Skeletal muscle satellite cell (primary cell): ENCODE measurements around the gene RNF125.
A peak's percentile ranks its signal among the peaks of the same experiment; 100 is the strongest.

Experiments used
- H3K27me3 ChIP-seq: 2 replicates; pipeline ENCODE4 v1.7.0; 2013; ENCODE audit warnings: low read length; ENCODE audit not compliant: control insufficient read depth, insufficient read depth
- H3K36me3 ChIP-seq: 2 replicates; pipeline ENCODE4 v1.7.0; 2013; ENCODE audit warnings: mild to moderate bottlenecking, control low read depth, low read length; ENCODE audit not compliant: insufficient read depth
- H3K4me1 ChIP-seq: 2 replicates; pipeline ENCODE4 v1.7.0; 2013; ENCODE audit warnings: low read length; ENCODE audit not compliant: control insufficient read depth, insufficient read depth
- H3K4me2 ChIP-seq: 2 replicates; pipeline ENCODE4 v1.7.0; 2013; ENCODE audit warnings: mild to moderate bottlenecking, low read length
- H3K4me3 ChIP-seq: 2 replicates; pipeline ENCODE4 v1.7.0; 2013; ENCODE audit warnings: low read length
- H3K9ac ChIP-seq: 2 replicates; pipeline ENCODE4 v1.7.0; 2013; ENCODE audit warnings: mild to moderate bottlenecking, low read depth, low read length, moderate library complexity
- H3K9me3 ChIP-seq: replicated peaks from 2 replicates; pipeline ENCODE4 v1.7.0; 2013; ENCODE audit warnings: mild to moderate bottlenecking, control low read depth, low read length

Gene RNF125

DNA sequence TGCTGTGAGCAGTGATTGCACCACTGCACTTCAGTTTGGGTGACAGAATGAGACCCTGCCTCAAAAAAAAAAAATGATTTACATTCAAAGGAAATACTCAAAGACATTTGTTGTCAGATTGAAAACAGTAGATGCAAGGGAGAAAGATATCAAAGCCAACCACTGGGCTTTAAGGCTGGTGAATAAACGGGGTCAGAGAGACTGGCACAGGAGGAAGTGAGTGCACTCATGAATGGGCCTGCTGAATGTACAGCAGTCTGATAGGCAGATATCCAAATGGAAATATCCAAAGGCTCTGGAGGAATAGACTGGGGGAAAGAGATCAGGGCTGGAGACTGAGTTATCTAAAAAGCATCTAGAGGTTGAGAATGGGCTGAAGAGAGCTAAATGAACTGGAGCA lies 10.9 kb downstream of the RNF125 start:
- Histone ChIP-seq H3K4me3 (no peak overlapping the region), H3K36me3 (no peaks in the 10 kb centered on the region), H3K9me3 (no peaks in the 10 kb centered on the region), H3K4me2 (no peak overlapping the region), H3K9ac (no peak overlapping the region), H3K27me3 (no peaks in the 10 kb centered on the region), H3K4me1 (no peaks in the 10 kb centered on the region)

DNA sequence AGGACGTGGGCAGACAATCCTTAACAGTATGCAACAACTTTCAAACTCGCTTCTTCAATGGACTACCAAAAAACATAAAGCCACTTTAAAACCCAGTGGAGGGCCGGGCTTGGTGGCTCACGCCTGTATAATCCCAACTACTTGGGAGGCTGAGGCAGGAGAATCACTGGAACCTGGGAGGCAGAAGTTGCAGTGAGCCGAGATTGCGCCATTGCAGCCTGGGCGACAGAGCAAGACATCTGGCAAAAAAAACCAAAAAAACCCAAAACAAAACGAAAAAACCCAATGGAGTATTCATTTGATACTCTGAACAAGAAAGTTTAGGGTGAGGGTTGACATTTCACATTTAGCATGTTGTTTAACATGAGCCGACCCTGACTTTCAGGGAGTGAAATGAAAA lies 14.0 kb downstream of the RNF125 start:
- Histone ChIP-seq H3K4me2 (no peak overlapping the region), H3K36me3 (no peaks in the 10 kb centered on the region), H3K4me1 (no peaks in the 10 kb centered on the region), H3K27me3 (no peaks in the 10 kb centered on the region), H3K4me3 (no peak overlapping the region), H3K9ac (no peak overlapping the region), H3K9me3 (no peaks in the 10 kb centered on the region)

DNA sequence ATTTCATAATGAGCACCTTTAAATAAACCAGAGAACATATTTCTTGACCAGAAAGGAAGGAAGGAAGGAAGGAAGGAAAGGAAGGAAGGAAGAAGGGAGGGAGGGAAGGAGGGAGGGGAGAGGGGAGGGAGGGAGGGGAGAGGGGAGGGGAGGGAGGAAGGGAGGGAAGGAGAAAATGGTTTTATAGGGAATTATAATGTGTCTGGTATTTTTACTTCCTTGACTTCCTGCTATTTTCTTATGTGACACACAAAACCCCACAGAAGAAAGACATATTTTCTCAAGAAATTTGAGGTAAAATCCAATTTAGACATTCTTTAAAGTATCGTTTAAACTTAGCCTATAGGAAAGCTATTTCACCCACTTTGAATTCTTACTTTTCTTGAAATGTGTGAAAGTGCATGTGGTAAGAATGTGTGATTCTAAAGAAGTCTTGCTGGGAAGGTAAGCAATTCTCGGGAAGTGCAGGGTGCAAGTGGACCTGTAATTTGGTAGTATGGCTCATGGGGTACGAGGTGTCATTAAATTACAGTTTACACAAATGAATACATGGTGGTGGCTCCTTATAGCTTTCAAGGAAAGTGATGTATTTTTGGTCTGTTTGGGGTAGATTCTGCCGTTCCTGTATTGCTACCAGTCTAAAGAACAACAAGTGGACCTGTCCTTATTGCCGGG lies 18.0 kb downstream of the RNF125 start:
- no peaks in the 10 kb centered on the region for H3K36me3 ChIP-seq
- no peaks in the 10 kb centered on the region for H3K27me3 ChIP-seq
- H3K4me1 ChIP-seq, result no peaks in the 10 kb centered on the region
- H3K4me3 ChIP-seq, result no peak overlapping the region
- no peak overlapping the region for H3K4me2 ChIP-seq
- no peaks in the 10 kb centered on the region for H3K9me3 ChIP-seq
- H3K9ac ChIP-seq, result no peak overlapping the region

- Histone ChIP-seq H3K9ac (no peak overlapping the region), H3K4me1 (no peaks in the 10 kb centered on the region), H3K27me3 (no peaks in the 10 kb centered on the region), H3K4me2 (no peak overlapping the region), H3K9me3 (no peaks in the 10 kb centered on the region), H3K36me3 (no peaks in the 10 kb centered on the region), H3K4me3 (no peak overlapping the region)
These were observed 19.0 kb downstream of the RNF125 start for GRCh38 chr18:32037616-32038015.

DNA sequence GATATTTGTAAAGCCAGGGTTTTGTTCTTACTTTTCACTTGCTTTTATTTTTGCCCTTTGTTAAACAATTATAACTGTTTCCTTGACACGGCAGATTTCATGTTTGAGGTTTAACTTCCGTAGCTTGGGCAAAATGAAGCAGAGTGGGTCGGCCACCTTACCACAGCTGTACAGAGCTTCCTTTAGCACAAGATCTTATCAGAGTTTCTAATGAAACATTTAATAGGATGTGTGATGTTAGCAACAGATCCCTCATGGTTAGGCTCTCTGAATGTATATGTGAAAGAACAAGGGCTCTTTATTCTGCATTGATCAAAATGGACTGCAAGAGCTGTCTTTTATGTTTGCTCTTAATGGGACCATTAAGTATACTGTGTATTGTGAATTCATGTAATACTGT lies 22.3 kb downstream of the RNF125 start:
- H3K27me3 ChIP-seq, result no peaks in the 10 kb centered on the region
- no peak overlapping the region for H3K9ac ChIP-seq
- H3K4me3 ChIP-seq, result no peak overlapping the region
- H3K4me2 ChIP-seq, result no peak overlapping the region
- H3K9me3 ChIP-seq, result no peaks in the 10 kb centered on the region
- H3K36me3 ChIP-seq, result no peaks in the 10 kb centered on the region
- no peaks in the 10 kb centered on the region for H3K4me1 ChIP-seq

DNA sequence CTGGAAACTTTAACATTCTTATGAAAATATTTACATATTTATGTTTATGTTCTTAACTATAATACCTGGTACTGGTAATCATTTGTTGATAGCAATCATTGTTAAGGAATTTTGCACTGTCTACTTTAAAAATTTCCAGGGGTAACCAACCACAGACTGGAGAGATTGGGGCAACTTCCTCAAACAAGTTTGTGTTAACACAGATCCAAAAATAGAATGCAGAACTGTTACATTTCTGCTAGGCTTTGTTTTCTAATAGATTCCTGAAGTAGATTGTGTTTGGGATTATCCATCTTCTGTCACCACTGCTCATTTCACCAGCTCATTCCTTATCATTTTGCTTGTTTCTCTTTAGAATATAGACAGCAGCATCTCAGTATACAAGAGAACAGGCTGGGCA lies 23.7 kb downstream of the RNF125 start:
- no peak overlapping the region for H3K4me2 ChIP-seq
- H3K4me3 ChIP-seq, result no peak overlapping the region
- H3K27me3 ChIP-seq, result no peaks in the 10 kb centered on the region
- no peaks in the 10 kb centered on the region for H3K36me3 ChIP-seq
- no peaks in the 10 kb centered on the region for H3K4me1 ChIP-seq
- H3K9me3 ChIP-seq, result no peaks in the 10 kb centered on the region
- no peak overlapping the region for H3K9ac ChIP-seq

DNA sequence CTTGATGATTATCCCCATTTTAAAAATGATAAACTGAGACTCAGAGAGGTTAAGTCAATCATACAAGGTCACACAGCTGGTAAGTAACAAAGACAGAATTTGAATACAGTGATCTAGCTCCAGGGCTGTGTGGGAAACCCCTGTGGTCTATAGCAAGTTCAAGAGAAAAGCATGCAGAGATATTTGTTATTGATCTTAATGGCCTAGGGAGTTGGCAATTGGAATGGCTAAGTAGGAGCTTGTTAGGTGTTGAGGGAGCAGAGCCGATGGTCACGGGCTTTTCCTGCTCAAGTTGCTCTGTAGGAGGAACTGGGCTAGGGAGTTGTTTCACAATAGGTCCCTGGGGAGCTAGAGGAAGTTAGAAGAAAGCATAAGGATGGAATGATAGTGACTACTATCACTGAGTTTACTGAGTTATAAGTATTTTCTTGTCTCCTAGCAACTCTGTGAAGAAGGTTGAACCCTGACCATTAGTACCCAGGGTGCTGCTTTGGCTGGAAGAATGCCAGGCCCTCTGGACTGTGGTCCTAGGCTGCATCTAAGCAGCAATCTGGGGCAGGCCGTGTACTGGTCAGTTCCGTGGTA lies 30.0 kb downstream of the RNF125 start:
- peak overlapping the region; percentile 17 for H3K4me2 ChIP-seq
- no peaks in the 10 kb centered on the region for H3K9me3 ChIP-seq
- no peak overlapping the region for H3K4me3 ChIP-seq
- no peaks in the 10 kb centered on the region for H3K27me3 ChIP-seq
- no peak overlapping the region for H3K9ac ChIP-seq
- no peaks in the 10 kb centered on the region for H3K36me3 ChIP-seq
- peaks cover 3% of the 10 kb centered on the region for H3K4me1 ChIP-seq

DNA sequence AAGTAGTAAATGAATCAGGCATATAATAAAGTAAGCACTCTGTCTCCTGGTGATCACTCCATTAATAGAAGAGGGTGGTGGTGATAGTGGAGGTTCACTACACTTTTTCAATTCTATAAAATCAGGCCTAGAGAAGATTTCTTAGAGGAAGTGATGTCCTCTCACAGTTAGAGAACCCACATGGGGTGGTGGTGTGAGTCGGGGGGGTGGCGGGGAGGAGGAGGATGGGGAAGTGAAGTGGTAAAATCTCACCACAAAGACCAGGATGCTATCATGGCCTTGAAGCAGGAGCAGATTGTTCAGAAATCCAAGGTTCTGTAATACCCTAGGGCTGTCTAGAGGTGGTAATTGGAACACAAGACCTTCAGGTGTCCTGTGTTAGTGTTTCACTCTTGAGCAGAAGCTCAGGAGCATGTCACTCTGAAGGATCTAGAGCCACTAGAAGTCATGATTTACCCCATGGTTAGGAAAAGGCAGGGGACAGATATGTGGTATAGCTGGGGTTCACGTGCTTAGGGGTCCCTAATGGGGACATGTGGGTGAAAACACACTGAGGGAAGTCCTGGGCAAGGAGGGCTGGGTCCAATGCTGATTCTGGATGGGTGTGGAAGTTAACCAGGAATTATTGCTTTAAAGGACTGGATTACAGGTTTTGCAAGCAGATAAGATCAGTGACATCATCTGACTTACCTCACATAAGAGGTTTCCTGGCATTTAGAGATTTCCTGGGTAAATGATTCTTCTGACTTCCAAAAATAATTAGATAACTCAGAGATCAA lies 31.0 kb downstream of the RNF125 start:
- peaks cover 3% of the 10 kb centered on the region for H3K4me1 ChIP-seq
- no peaks in the 10 kb centered on the region for H3K9me3 ChIP-seq
- H3K4me3 ChIP-seq, result no peak overlapping the region
- no peak overlapping the region for H3K4me2 ChIP-seq
- H3K9ac ChIP-seq, result no peak overlapping the region
- no peaks in the 10 kb centered on the region for H3K27me3 ChIP-seq
- no peaks in the 10 kb centered on the region for H3K36me3 ChIP-seq

GRCh38 chr18:32056613-32057358 lies 38.2 kb downstream of the RNF125 start:
- H3K9me3 ChIP-seq, result no peaks in the 10 kb centered on the region
- H3K4me1 ChIP-seq, result no peaks in the 10 kb centered on the region
- no peak overlapping the region for H3K9ac ChIP-seq
- H3K4me2 ChIP-seq, result no peak overlapping the region
- no peaks in the 10 kb centered on the region for H3K36me3 ChIP-seq
- no peak overlapping the region for H3K4me3 ChIP-seq
- no peaks in the 10 kb centered on the region for H3K27me3 ChIP-seq

DNA sequence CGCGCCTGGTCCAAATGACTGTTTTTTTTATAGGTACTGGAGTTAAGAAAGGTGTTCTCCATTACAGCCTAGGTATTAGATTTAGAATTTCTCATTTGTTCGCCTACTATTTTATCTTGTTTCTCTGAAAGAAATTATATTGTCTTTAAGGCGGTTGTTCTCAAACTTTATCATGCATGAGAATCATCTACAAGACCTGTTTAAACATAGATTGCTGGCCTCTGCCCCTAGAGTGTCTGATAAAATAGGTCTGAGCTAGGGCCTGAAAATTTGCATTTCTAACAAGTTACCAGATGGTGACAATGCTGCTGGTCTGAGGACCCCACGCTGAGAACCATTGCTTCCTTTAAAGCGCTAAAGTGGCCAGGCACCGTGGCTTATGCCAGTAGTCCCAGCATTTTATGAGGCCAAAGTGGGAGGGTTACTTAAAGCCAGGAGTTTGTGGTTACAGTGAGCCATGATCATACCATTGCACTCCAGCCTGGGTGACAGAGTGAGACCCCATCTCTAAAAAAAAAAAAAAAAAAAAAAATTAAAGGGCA lies 39.1 kb downstream of the RNF125 start:
- Histone ChIP-seq H3K4me3 (no peak overlapping the region), H3K9me3 (no peaks in the 10 kb centered on the region), H3K4me2 (no peak overlapping the region), H3K36me3 (no peaks in the 10 kb centered on the region), H3K27me3 (no peaks in the 10 kb centered on the region), H3K9ac (no peak overlapping the region), H3K4me1 (no peaks in the 10 kb centered on the region)

GRCh38 chr18:32060026-32060425 lies 41.4 kb downstream of the RNF125 start:
- H3K4me2 ChIP-seq, result no peak overlapping the region
- H3K9ac ChIP-seq, result no peak overlapping the region
- H3K4me1 ChIP-seq, result no peaks in the 10 kb centered on the region
- no peaks in the 10 kb centered on the region for H3K9me3 ChIP-seq
- no peaks in the 10 kb centered on the region for H3K36me3 ChIP-seq
- no peaks in the 10 kb centered on the region for H3K27me3 ChIP-seq
- H3K4me3 ChIP-seq, result no peak overlapping the region
